D721Med (cell line): ENCODE measurements around the gene MOB3B.

Experiments
- DNase-seq: peaks from one replicate; pipeline ENCODE4 v3.0.0; 2011; ENCODE audit warnings: low spot score; ENCODE audit not compliant: insufficient read length
- FAIRE-seq: peaks from 2 replicates; lab custom pipeline; 2011; peaks lifted over from hg19 to GRCh38; lab: Jason Lieb, UNC
- TF ChIP-seq, protein P1 (sequence below): IDR thresholded peaks from 2 replicates; pipeline ENCODE4 v1.5.1; 2012; ENCODE audit warnings: mild to moderate bottlenecking, control low read depth; ENCODE audit not compliant: insufficient read depth; ENCODE audit errors: missing control alignments

Gene MOB3B

DNA sequence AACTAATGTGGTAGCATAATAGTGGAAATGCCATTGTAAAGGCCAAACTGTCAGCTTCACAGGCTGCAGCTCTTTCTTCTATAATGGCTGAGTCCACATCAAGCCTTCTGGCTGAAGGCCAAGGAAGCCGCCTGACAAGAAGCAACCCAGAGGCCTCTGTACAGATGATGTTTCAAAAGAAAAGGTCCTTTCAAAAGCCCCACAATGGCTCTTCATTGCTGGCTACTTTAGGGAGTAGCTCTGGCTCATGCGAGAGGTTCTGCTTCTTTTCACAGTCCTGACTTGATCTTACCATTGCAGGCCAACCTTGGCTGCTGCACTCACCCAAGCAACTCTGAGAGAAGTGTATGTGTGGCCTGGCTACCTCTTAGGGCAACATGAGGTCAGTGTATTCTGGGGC, 178.2 kb downstream of the MOB3B start:
- DNase-seq (no peak), FAIRE-seq (no peak)
- TF ChIP-seq, protein P1, sequence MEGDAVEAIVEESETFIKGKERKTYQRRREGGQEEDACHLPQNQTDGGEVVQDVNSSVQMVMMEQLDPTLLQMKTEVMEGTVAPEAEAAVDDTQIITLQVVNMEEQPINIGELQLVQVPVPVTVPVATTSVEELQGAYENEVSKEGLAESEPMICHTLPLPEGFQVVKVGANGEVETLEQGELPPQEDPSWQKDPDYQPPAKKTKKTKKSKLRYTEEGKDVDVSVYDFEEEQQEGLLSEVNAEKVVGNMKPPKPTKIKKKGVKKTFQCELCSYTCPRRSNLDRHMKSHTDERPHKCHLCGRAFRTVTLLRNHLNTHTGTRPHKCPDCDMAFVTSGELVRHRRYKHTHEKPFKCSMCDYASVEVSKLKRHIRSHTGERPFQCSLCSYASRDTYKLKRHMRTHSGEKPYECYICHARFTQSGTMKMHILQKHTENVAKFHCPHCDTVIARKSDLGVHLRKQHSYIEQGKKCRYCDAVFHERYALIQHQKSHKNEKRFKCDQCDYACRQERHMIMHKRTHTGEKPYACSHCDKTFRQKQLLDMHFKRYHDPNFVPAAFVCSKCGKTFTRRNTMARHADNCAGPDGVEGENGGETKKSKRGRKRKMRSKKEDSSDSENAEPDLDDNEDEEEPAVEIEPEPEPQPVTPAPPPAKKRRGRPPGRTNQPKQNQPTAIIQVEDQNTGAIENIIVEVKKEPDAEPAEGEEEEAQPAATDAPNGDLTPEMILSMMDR = no peak

DNA sequence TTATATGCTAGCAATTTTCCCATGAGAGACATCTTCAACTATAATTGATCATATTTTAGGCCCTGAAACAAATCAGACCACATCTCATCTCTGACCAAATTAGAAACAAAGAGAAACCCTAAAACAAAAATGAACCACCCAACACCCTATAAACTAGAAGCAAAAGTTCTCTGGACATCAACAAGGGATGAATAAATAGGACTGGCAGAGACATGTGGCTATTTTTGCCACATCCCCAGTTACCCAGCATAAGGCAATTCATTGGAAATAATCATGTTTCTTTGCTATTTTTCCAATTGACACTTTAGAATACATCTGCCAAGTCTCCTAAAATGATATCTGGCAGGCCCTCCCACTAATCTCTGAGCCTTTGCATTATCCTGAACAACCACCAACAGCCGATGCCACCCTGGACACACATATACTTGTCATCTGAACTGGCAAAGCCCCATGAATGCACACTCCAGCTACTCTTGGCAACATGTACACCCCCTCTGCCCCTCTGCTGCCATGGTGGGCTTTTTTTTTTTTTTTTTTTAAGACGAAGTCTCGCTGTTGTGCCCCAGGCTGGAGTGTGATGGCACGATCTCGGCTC, 179.1 kb downstream of the MOB3B start:
- DNase-seq (no peak), FAIRE-seq (no peak)
- TF ChIP-seq, protein P1 = no peak

DNA sequence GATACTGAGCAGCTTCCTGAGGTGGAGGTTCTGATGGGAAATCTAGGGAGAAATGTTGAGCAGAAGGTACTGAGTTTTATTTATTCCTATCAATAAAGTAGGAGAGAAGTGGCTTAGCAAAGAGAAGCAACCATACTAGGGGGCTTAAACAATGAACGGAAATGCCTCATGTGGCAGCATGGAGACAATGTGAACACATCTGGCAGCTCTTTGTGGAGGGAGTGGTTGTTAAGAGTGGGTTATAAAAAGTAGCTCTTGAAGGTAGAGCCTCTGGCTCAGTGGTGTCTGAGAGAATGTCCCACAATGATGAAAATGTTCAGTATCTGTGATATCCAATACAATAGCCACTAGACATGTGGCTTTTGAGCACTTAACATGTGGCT, 179.9 kb downstream of the MOB3B start:
- TF ChIP-seq, protein P1 = no peak
- no peak for DNase-seq
- no peak for FAIRE-seq

DNA sequence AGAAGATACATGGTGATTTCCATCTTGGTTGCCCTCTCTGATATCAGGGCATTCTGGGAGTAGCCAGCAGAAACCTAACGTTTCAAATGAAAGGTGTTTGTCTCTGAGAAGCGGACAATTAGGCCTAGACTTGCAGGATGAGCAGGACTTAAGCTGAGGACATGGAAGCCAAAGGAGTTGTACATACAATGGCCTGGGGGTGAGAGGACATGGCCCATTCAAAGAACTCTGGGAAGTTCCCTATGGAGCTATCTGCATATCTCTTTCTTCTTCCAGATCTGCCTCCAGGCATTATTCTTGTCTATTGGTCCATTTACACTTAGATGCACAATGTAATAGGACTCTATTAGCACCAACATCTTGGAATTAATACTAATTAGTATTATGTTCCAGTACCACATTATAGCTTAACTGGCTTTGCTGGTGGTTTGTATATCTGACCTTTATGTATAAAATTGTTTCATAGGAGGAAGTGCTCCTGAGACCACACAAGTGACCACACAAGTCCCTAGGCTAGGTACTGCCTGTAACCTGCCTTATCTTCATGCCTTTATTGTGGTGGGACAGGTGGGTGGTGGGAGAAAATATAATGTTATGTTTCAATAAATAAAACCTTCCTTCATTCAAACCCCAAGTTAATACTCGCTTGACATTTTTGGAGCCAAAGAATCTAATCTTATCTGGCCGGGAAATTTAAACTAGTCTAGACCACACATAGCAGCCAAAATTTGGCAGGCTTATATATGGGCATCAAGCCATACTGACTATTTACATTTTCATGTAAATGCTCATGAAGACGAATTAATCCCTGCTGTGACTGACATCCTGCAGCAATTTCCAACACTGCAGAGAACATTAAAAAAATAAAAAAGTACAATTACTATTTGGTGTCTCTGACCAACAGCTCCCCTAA, 180.6 kb downstream of the MOB3B start:
- no peak for FAIRE-seq
- DNase-seq = no peak
- TF ChIP-seq, protein P1 = no peak

DNA sequence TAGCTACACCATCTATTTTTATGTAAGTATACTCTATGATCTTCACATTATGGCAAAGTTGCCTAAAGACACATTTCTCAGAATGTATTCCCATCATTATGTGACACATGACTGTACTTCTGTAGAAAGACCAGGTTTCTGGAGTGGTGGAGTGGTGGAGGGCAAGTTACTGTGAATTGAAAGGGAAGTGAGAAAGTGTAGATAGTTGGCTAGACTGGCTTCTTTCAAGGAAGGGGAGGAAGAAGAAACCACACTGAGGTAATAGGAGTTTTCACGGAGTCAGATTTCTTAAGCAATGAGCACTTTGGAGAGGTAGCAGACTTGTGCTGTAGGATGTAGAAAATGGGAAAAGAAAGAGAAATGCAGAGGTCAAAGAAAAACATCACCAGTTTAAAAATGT, 181.7 kb downstream of the MOB3B start:
- TF ChIP-seq, protein P1 = no peak
- FAIRE-seq (no peak), DNase-seq (no peak)

DNA sequence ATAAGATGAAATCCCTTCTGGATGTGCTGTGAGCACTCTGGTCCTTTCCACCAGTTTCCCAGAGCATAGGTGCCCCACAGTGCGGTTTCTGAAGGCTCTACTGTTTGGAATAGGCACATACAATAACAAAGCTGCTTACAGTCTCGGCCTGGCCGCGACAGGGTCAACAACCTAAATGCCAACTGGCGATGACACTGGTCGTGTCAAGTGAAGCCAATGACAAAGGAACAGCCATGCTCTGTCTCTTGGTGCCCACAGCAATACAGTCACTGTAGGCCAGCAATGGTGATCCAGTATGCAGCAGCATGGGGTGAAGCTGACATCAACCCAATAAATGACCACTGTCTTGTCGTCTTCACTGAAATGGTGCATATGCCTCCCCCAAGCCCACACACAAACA, 184.8 kb downstream of the MOB3B start:
- FAIRE-seq (no peak), DNase-seq (no peak)
- TF ChIP-seq, protein P1 = no peak
